RWPE1 (cell line): ENCODE data around the gene C7.

Experiments used
- CTCF ChIA-PET: fragments of 350-600 bp; sonication (Branson Sonifier 250); formaldehyde crosslinking; extraction: SDS; loops from one replicate; lab custom pipeline; 2021; lab: Yijun Ruan, JAX
- POLR2A ChIA-PET: fragments of 400-600 bp; formaldehyde crosslinking; extraction: SDS; loops from one replicate; lab custom pipeline; 2020; ENCODE audit warnings: antibody characterized with exemption; ENCODE audit not compliant: low non-redundant PET; lab: Yijun Ruan, JAX
- DNase-seq: peaks from one replicate; pipeline ENCODE4 v3.0.0; 2012; ENCODE audit warnings: low spot score
- H3K27ac ChIP-seq: fragments of 450-650 bp; 2 replicates; pipeline ENCODE4 v1.5.1; 2017
- TF ChIP-seq, protein P1 (sequence below): fragments of 450-650 bp; conservative IDR thresholded peaks from 2 replicates; pipeline ENCODE4 v1.5.1; 2017; ENCODE audit warnings: low read depth, mild to moderate bottlenecking

The C7 gene

DNA sequence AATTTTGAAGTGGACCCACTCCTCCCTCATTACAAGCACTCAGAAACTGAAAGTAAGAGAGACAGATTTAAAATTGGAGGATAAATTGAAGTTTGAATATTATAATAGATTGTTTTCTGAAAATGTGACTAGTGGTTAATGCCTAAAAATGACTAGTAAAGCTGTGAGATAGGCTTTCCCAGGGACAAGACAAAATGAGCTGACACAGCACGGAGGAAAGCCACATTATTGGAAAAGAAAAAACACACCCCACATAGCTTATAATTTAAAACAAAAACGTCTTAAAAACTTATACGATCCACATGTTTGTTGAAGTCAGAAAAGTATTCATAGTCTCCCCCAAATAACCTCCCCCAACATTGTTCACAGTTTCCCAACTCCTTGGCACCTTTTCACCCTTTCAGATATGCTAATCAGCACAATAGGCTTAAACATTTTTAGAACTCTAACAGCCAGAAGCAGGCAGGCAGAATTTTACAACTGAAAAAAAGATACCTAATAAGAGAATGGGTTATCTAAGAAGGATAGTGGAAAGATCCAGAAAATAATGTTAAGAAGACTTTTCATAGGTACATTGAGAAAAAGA lies 6.1 kb downstream of the C7 start:
- no peak for DNase-seq
- TF ChIP-seq, protein P1, sequence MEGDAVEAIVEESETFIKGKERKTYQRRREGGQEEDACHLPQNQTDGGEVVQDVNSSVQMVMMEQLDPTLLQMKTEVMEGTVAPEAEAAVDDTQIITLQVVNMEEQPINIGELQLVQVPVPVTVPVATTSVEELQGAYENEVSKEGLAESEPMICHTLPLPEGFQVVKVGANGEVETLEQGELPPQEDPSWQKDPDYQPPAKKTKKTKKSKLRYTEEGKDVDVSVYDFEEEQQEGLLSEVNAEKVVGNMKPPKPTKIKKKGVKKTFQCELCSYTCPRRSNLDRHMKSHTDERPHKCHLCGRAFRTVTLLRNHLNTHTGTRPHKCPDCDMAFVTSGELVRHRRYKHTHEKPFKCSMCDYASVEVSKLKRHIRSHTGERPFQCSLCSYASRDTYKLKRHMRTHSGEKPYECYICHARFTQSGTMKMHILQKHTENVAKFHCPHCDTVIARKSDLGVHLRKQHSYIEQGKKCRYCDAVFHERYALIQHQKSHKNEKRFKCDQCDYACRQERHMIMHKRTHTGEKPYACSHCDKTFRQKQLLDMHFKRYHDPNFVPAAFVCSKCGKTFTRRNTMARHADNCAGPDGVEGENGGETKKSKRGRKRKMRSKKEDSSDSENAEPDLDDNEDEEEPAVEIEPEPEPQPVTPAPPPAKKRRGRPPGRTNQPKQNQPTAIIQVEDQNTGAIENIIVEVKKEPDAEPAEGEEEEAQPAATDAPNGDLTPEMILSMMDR = no peak
- H3K27ac ChIP-seq = no peak overlapping the region
- CTCF ChIA-PET = interaction anchor here (0.6 kb wide), 1 partner anchor 15 kb away, joined by 3 read pairs; no protein-coding TSS in a partner anchor
- POLR2A ChIA-PET = no interaction called here

DNA sequence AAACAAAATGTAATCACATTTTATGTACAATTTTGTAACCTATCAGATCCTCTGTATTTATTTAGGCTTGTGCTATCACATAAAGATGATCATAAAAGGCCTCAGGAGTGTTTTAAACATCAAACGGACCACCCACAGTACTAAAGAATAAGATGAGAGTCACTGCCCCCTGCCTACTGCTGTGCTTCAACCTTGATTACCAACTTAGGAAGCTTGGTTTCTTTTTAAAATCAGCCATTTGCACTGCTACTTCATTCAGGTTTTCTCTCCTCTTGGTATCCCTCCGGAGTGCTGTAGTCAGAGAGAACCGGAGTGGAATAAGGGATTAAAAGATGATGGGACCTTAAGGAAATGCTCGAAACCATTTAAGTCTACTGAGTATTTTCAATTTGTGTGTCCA lies 6.9 kb downstream of the C7 start:
- TF ChIP-seq, protein P1 = no peak
- no peak overlapping the region for H3K27ac ChIP-seq
- ChIA-PET POLR2A (no interaction called here), CTCF (interaction anchor here (0.5 kb wide), 1 partner anchor 924 kb away, joined by 3 read pairs; no protein-coding TSS in a partner anchor)
- DNase-seq = no peak

DNA sequence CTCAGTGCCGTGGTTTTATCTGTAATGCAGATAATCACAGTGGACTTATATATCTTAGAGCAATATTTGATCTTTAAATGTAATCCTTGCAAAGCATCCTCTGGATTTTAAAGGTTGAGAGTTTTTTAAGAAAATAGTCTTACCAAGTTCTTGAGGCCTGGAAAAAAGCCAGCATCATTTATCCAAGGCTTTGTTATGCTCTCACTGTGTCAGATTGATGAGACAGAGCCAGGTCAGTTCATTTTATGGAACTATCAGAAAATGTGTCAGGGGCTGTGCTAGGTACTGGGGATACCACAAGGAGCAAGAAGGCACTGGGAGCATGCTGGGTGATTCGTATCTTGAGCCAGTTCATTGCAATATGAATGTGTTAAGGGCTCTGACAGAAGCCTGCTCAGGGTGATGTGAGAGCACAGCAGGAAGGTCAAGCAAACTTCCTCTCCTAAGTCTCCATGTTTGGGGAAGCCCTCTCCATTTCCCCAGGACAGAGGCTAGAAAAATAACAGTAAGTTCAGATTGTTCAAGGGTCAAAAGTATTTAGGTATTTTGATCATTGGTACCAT lies 19.7 kb downstream of the C7 start:
- POLR2A ChIA-PET = no interaction called here
- TF ChIP-seq, protein P1 = no peak
- CTCF ChIA-PET = no interaction called here
- no peak for DNase-seq
- H3K27ac ChIP-seq = no peak overlapping the region

DNA sequence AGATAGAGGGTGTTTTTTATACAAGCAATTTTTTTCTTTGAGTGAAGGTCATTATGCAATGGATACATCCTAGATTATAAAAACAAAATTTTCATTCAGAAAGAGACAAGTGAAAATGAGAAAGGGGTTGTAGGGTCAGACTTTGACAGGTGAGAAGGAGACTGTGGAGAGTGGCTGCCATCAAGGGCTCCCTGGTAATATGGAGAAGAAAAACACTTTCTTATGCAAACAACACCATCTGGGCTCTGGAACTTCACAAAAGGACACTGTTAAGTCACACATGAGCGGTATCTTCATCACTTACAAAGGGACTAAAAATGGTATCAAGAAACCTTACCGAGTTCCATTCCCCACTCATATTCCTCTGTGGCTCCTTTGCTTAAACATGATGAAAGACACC lies 23.5 kb downstream of the C7 start:
- DNase-seq = no peak
- H3K27ac ChIP-seq = no peak overlapping the region
- CTCF ChIA-PET = no interaction called here
- TF ChIP-seq, protein P1 = no peak
- POLR2A ChIA-PET = no interaction called here

DNA sequence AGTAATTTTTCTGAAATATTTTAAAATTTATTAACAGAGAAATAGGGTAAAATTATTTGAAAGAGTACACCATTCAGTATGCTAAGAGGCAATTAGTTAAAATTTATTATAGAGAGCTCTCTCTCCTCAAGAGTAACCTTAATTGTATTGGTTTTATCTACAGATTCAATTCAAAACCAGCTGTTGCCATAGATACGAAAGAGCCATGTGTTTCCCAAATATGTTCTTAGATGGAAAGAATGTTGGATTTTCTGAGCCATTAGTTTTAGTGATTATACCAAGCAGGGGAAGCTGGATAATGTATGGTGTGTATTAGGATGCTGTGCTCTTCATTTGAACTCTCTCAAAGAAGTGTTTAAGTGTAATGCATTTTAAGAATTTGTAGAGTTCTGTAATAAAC lies 27.8 kb downstream of the C7 start:
- no peak overlapping the region for H3K27ac ChIP-seq
- ChIA-PET CTCF (no interaction called here), POLR2A (no interaction called here)
- TF ChIP-seq, protein P1 = no peak
- DNase-seq = no peak

DNA sequence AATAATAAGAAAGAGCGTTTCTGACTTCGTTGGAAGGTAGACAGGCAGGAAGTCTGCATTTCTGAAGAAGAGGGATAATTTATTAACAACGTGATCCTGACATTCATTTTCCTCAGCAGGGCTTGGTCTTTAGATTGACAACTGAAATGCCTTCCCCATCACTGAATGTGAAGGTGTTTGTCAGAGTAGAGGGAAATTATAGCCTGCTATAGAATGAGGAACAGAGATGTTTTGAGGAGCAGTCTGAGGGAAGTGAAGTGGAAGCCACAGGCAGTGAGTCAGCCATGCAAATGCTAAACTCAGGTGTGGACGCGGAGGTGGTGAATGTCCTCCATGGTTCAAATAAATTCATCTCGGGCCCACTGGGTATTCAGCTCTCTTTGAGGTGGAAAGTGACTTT lies 30.5 kb downstream of the C7 start:
- no peak for DNase-seq
- ChIA-PET CTCF (no interaction called here), POLR2A (no interaction called here)

More for the DNA sequence above, 30.5 kb downstream of the C7 start:
- H3K27ac ChIP-seq = no peak overlapping the region
- TF ChIP-seq, protein P1 = no peak
